ENCODE data around the gene UBR3.
A peak's percentile ranks its signal among the peaks of the same experiment; 100 is the strongest.
"Not testable (repeated sequence)": the region's sequence is repeated elsewhere in the genome, so short reads cannot be mapped to it uniquely, and the experiment has no call there.

UBR3 gene

DNA sequence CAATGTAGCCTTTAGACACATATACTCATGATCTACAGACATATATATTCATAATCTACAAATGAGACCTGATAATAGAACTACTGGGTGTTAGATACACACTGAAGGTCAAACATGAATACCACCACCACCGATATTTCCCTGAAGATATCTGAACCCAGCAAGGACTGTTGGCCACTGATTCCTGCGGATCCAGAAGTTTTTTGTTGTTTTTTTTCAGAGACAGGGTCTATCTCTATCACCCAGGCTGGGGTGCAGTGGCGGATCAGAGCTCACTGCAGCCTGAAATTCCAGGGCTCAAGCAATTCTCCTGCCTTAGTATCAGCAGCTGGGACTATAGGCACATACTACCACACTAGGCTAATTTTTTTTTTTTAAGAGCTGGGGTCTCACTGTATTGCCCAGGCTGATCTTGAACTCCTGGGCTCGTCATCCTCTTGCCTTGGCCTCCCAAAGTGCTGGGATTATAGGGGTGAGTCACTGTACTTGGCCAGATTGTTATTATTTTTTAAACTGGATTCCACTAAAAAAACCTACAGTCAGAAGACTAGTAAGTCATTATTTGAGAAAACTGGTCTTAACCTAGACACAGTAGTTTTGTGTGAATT lies 4.4 kb upstream of the UBR3 start:
- no peak for DNase-seq

DNA sequence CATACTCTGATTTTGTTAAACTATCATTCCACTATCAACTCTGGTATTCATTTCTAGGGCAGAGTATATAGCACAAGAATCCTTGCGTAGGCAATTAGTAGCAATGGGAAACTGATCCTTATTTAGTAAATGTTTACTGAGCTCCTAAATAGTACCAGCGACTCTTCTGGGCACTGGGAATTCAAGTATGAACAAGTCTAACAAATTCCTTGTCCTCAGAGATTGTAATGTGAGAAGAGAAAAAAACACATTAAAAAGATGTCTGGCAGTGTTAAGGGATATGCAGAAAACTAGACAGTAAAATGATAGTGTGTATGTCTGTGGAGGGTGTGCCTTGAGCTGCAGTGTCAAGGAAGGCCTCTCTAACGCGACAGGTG lies 3.3 kb upstream of the UBR3 start:
- DNase-seq, result peak in 1 of 5 experiments; percentile 35

DNA sequence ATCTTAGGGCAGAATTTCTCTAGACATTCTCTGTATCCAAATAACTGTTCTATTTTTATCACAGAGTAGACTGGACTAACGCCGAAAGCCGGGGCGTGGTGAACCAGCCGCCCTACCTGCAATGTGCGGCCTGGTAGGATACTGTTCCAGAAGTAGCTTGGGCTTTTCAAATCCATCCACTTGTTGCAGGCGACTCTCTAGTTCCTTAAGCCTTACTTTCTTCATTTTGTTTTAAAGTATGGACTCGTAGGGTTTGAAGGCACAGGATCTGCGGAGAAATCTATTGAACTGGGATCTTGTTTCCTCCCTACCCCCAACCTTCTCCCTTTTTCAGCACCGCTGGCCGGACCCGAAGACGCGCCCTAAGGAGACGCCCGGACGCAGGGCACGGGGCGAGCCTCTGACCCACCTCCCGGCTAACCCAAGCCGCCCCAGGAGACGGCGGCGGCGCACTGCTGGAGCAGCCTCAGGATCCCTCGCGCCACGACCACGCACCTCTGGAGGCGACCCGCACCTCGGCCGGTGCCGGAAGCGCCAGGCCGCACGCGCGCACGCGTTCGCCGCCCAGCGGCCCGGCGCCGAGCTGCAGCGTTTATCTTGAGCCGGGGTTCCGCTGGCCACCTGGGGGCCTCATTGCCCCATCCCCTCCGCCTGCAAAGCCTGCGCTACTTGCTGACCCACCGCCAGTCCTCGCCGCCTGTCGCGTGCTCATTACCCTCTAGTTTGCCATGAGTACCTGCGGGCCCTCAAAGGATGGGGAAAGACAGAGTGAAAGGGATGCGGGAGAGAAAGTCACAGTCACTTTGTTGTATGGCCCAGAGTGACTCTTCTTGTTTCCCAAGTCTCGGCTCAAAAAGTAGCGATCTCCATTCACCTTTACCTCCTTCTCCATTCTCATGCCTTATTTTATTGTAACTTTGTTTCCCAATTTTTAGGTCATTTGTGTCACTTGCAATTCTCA lies 2.6 kb upstream of the UBR3 start, which contains the start of gene METTL5:
TSS of gene METTL5 (minus strand) at position 533 of the 961 bp plus-strand sequence. CDS start at position 225, 308 bp downstream.
- peak; percentile 60 to 80 (median 67) for DNase-seq

DNA sequence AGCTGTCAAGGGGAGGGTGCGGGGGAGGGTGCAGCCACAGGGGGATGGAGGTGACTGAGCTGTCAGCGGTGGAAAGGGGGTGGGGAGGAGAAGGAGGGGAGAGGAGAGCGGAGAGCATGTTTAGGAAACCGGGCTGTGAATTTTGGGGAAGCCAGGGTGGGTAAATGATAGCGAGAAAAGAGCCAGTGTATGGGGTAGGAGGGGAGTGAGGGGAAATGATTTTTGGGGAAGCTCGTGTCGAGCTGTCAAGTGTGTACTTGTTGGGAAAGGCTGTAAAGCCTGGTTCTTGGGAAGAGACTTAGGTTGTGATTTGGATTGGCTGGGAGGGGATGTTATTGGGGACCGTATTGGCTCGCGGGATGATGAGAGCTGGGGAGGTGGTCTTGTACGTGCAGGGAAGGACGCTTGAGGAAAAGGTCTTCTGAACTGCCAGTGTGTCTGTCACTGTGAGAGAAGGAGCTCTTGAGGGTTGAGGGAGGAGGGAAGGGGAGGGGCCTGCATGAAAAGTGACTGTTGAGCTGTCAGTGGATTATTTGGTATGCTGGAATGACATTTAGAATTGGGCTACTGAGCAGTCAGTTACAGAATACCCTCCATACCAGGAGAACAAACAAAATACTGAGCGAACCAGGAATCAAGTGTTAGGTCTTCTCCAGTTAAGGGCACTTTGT lies 1.0 kb downstream of the UBR3 start:
- peak in 3 of 5 experiments; percentile 20 to 70 (median 31) for DNase-seq

DNA sequence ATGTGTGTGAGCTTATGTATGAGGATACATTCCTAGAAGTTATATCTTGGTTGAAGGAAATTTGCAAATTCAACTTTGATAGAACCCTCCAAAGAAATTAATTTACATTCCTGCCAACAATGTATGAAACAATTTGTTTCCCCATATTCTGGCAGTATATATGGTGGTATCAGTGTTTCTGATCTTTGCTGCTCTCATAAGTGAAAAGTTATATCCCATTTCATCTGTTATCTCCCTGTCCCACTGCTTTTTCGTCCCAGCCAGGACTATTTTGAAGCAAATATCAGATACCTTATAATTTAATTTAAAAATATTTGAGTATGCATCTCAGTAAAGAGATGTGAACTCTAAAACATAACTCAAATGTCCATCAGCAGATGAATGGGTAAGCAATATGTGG lies 7.1 kb downstream of the UBR3 start:
- no peak for DNase-seq

DNA sequence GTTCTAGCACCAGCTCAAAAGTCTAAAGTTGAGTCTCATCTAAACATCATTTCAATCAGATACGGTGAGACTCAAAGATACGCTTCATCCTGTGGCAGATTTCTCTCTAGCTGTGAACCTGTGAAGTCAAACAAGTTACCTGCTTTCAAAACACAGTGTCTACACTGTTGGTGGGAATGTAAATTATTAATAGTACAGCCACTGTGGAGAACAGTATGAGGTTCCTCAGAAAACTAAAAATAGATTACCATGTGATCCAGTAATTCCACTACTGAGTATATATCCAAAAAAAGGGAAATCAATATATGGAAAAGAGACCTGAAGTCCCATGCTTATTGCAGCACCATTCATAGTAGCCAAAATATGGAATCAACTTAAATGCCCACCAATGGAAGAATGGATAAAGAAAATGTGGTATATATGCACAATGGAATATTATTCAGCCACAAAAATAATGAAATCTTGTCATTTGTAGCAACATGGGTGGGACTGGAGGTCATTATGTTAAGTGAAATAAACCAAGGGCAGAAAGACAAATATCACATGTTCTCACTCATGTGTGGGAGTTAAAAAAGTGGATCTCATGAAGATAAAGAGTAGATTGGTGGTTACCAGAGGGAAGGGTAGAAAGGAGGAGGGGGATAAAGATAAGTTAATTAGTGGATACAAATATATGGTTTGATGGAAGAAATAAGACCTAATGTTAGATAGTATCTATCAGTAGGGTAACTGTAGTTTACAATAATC lies 11.7 kb downstream of the UBR3 start:
- no peak for DNase-seq

DNA sequence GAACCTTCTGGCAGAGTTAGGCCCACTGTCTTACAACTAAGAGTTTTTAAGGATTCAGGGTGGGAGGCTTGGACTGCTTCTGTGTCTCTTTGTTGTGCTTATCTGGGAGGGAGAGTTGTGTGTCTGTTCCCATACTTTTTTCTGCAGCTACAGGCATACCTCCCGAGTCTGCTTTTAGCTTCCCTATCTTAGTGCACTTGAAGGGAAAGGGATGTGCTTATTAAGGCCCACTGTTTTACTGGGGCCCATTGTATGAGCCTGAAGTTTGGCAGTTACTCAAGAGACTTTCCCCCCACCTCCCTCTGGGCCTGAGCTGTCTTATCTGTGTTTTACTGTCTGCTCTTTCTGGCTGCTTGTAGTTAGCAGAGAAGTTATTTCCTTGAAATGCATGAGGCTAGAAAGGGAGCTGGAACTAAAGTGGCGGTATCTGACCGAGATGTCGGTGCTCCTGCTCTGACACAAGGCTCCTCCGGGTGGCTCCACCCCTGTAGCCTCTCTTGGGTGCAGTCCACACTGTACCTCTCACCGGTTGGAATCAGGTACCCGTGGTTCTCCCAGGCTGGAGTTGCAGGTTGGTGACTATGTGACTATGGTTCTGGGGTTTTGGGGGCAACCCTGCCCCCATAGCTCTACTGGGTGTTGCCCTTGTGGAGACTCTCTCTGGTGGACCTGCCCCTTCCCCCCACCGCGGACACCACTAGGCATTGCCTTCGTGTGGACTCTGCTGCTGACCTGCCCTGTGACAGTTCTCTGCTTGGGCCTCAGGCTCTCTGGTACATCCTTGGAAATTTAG lies 12.9 kb downstream of the UBR3 start:
- no peak for DNase-seq

DNA sequence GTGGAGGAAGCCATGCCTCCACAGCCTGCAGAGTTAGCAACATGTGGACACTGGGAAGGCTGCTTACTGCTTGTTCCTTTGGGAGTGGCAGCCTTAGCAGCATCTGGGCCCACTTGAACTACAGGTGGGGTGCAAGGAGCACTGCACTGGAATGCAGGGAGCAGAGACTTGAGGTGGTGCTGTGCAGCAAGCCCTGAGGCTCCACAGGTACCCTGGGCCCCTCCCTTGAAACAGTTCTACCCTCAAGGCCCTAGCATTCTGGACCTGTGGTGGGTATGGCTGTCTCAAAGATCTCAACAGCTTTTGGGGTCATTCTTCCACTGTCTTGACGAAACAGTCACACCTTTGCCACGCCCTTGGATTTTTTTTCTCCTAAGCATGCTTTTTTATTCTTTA lies 13.5 kb downstream of the UBR3 start:
- DNase-seq, result no peak

DNA sequence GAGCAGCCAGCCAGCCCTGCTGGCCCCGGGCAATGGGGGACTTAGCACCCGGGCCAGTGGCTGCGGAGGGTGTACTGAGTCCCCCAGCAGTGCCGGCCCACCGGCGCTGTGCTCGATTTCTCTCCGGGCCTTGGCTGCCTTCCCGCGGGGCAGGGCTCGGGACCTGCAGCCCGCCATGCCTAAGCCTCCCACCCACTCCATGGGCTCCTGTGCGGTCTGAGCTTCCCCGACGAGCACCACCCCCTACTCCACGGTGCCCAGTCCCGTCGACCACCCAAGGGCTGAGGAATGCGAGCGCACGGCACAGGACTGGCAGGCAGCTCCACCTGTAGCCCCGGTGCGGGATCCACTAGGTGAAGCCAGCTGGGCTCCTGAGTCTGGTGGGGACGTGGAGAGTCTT lies 14.4 kb downstream of the UBR3 start:
- DNase-seq, result not testable (repeated sequence)

DNA sequence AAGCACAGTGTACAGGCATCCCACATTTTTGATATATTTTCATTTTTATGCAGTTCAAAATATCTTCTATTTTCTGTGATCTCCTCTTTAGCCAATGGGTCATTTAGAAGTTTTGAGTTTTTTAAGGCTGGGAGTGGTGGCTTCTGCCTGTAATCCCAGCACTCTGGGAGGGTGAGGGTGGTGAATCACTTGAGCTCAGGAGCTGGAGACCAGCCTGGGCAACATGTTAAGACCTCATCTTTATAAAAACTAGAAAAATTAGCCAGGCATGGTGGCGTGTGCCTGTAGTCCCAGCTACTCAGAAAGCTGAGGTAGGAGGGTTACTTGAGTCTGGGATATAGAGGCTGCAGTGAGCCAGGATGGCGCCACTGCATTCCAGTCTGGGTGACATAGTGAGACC lies 17.8 kb downstream of the UBR3 start:
- no peak for DNase-seq

DNA sequence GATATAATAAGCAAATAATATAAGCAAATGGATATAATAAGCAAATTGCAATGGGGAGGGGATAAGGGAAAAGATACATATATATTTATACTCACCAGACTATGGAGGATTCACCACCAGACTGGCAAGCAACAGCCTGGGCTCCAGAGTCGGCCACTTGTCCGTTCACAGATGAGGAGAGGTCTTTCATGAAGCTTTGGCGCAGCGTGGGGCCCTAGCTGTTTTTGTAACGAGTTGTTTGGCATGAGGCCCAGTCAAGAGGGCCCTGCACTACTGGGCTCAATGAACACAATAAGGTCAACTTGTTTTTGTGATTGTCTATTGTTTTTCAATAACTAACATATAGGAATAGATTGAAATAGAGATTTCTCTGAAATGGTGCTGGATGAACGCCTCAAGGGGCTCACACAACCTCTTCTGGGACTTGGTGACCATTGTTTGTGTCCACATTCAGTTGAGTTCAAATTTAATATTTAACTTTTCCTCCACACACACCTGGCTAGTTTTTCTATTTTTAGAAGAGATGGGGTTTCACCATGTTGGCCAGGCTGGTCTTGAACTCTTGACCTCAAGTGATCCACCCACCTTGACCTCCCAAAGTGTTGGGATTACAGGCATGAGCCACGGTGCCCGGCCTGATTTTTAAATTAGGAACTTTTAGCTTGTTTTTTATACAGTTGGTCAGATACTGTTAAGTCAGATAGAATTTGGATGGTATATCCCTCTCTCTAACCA lies 21.9 kb downstream of the UBR3 start:
- not testable (repeated sequence) for DNase-seq

DNA sequence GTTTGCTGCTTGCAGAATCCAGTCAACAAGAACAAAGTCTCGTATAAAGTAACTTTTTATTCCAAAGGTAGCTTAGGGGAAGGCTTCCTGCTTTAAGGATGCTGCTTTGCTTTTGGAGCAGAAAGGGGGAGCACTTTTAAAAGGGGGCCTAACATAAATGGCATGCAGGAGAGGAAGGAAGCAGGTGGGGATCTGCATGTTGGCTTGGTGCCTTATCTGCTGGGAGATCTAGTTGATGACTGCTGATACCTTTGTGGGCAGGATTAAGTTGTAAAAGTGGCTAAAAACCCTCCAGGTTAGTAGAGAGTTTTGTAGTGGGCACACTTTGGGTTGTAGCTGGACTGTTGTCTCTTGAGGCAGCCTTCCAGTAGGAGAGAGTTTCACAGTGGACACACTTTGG lies 22.5 kb downstream of the UBR3 start:
- peak in 1 of 5 experiments; percentile 56 for DNase-seq

DNA sequence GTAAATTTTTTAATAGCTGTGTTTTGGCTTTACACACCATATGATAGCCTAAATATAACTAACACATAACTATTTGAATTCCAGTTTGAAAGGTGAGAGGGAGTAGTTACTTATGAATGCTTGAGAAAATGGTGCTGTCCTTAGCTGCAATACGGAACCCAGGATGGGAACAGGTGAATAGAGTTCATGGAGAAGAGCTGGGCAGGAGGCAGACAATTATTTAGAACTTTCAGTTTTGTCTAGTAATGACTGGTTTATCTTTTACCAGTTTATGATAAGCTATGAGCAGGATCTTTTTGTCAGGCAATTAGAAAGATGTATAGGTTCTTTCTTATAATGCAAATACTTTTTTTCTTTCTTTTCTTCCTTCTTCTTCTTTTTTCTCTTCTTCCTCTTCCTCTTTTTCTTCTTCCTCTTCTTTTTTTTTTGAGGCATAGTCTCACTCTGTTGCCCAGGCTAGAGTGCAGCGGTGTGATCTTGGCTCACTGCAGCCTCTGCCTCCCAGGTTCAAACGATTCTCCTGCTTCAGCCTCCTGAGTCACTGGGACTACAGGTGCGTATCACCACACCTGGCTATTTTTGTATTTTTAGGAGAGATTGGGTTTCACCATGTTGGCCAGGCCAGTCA lies 25.9 kb downstream of the UBR3 start:
- no peak for DNase-seq

DNA sequence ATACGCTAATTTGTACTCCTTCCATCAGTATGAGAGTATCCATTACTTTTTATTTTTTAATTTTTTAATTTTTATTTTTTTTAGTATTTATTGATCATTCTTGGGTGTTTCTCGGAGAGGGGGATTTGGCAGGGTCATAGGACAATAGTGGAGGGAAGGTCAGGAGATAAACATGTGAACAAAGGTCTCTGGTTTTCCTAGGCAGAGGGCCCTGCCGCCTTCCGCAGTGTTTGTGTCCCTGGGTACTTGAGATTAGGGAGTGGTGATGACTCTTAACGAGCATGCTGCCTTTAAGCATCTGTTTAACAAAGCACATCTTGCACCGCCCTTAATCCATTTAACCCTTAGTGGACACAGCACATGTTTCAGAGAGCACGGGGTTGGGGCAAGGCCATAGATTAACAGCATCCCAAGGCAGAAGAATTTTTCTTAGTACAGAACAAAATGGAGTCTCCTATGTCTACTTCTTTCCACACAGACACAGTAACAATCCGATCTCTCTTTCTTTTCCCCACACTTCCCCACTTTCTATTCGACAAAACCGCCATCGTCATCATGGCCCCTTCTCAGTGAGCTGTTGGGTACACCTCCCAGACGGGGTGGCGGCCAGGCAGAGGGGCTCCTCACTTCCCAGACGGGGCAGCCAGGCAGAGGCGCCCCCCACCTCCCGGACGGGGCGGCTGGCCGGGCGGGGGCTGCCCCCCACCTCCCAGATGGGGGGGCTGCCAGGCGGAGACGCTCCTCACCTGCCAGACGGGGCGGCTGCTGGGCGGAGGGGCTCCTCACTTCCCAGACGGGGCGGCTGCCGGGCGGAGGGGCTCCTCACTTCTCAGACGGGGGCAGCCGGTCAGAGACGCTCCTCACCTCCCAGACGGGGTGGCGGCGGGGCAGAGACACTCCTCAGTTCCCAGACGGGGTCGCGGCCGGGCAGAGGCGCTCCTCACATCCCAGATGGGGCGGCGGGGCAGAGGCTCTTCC lies 28.3 kb downstream of the UBR3 start:
- not testable (repeated sequence) for DNase-seq

DNA sequence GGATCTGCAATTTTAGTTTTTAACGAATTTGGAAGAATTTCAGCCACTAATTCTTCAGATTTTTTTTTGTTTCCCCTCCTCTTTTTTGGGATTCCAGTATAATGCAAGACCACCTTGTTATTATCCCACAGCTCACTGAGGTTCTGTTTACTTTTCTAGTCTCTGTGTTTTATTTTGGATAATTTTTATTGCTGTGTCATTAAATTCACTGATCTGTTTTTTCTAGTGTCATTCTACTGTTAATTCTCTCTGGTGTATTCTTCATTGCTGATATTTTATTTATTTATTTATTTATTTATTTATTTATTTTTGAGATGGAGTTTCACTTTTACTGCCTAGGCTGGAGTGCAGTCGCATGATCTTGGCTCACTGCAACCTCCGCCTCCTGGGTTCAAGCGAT lies 32.2 kb downstream of the UBR3 start:
- DNase-seq, result no peak

DNA sequence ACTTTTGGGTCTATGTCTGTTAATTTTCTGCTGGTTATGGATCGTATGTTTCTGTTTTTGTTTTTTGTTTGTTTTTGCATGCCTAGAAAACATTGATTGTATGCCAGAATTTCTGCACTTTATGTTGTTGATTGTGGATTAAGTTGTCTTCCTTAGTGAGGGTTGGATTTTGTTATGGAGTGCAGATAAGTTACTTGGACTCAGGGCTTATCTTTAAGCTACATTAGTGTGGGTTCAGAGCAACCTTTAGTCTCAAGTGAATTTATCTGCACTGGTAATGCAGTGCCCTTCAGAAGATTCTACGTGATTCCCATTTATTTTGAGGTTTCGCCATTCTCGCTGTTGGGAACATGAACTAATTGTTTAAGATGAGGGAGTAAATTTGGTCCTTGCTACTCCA lies 32.9 kb downstream of the UBR3 start:
- DNase-seq, result no peak

DNA sequence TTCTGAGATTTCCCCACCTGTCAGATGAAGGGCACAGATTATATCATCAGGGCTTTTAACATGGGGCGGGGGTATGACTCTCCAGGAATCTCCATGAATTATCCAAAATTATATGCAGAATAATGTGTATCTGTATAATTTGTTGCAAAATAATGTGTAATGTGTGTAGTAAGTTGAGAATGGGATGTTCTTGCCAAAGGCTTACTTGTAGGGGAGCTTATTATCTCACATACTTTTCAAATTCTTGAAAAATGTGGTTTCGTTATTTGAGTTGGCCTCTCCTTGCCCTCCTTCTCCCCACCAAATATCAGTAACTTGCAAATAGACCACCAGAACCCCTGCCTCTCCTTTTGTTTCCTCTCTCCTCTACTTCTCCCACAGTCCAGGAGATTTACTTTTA lies 35.6 kb downstream of the UBR3 start:
- no peak for DNase-seq

DNA sequence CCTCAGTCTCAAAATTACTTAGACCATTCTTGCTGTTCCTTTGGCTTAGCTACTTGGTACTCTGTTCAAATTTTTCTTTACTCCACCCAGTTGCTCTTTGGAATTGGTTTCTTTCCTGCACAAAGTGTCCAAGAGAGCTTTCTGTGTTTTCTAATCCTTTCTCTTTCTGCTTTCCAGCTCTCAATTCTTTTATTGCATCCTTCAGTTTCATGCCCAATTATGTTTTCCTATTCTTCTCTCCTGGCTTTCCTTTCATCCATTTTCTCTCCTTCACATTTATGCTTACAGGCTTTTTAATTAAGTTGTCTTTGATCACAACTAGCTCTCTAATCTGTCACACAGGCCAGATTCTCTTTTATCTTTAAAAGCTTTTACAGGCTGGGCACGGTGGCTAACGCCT lies 38.2 kb downstream of the UBR3 start:
- no peak for DNase-seq

DNA sequence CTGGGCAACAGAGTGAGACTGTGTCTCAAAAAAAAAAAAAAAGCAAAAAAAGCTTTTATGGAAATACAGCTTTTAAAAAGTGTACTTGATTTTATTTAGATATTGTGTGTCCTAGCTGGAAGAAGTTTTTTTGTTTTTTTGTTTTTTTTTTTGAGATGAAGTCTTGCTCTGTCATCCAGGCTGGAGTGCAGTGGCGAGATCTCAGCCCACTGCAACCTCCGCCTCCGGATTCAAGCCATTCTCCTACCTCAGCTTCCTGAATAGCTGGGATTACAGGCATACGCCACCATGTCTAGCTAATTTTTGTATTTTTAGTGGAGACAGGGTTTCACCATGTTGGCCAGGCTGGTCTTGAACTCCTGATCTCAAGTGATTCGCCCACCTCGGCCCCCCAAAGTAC lies 39.0 kb downstream of the UBR3 start:
- not testable (repeated sequence) for DNase-seq
